Measurements from ENCODE around the gene ARID5B.

The ARID5B gene

GRCh38 chr10:61959814-61960213, 58.3 kb downstream of the ARID5B start:
- Histone ChIP-seq H3K79me2 (ENCODE audit: control insufficient read depth, insufficient read depth, low read length, unreplicated experiment) (no peaks in the 10 kb centered on the region), H3K27ac (ENCODE audit: low read depth, low read length) (no peak overlapping the region), H3K36me3 (ENCODE audit: insufficient read depth, low read length) (no peaks in the 10 kb centered on the region; the same call in 1 of the 2 replicates), H3K4me3 (ENCODE audit: low read depth, low read length) (no peak overlapping the region), H3K27me3 (ENCODE audit: insufficient read depth, low read length) (no peaks in the 10 kb centered on the region), H3K4me1 (ENCODE audit: control insufficient read depth, insufficient read depth, low read length, unreplicated experiment) (peaks cover 3% of the 10 kb centered on the region), H2AFZ (ENCODE audit: low read length, unreplicated experiment) (no peak overlapping the region)

- H3K4me3 ChIP-seq (ENCODE audit: low read depth, low read length): no peak overlapping the region
- no peak overlapping the region for H2AFZ ChIP-seq (ENCODE audit: low read length, unreplicated experiment)
- H3K79me2 ChIP-seq (ENCODE audit: control insufficient read depth, insufficient read depth, low read length, unreplicated experiment): no peaks in the 10 kb centered on the region
- H3K4me1 ChIP-seq (ENCODE audit: control insufficient read depth, insufficient read depth, low read length, unreplicated experiment): peaks cover 3% of the 10 kb centered on the region
- H3K27me3 ChIP-seq (ENCODE audit: insufficient read depth, low read length): no peaks in the 10 kb centered on the region
- no peak overlapping the region for H3K27ac ChIP-seq (ENCODE audit: low read depth, low read length)
- peaks cover under 1% of the 10 kb centered on the region; the same call in 1 of the 2 replicates for H3K36me3 ChIP-seq (ENCODE audit: insufficient read depth, low read length)
Measured at GRCh38 chr10:61960396-61961120, 59.1 kb downstream of the ARID5B start.

- H3K27ac ChIP-seq (ENCODE audit: low read depth, low read length): no peak overlapping the region
- H3K27me3 ChIP-seq (ENCODE audit: insufficient read depth, low read length): no peaks in the 10 kb centered on the region
- H3K79me2 ChIP-seq (ENCODE audit: control insufficient read depth, insufficient read depth, low read length, unreplicated experiment): no peaks in the 10 kb centered on the region
- no peak overlapping the region for H2AFZ ChIP-seq (ENCODE audit: low read length, unreplicated experiment)
- H3K4me1 ChIP-seq (ENCODE audit: control insufficient read depth, insufficient read depth, low read length, unreplicated experiment): peaks cover 3% of the 10 kb centered on the region
- no peak overlapping the region for H3K4me3 ChIP-seq (ENCODE audit: low read depth, low read length)
- H3K36me3 ChIP-seq (ENCODE audit: insufficient read depth, low read length): peaks cover 6% of the 10 kb centered on the region
Measured at GRCh38 chr10:61961278-61961677, 59.8 kb downstream of the ARID5B start.

GRCh38 chr10:61962971-61963370, 61.5 kb downstream of the ARID5B start:
- peaks cover 6% of the 10 kb centered on the region for H3K36me3 ChIP-seq (ENCODE audit: insufficient read depth, low read length)
- no peak overlapping the region for H3K4me3 ChIP-seq (ENCODE audit: low read depth, low read length)
- no peaks in the 10 kb centered on the region for H3K79me2 ChIP-seq (ENCODE audit: control insufficient read depth, insufficient read depth, low read length, unreplicated experiment)

GRCh38 chr10:61963669-61964058, 62.2 kb downstream of the ARID5B start:
- no peak overlapping the region for H3K27ac ChIP-seq (ENCODE audit: low read depth, low read length)
- no peaks in the 10 kb centered on the region for H3K79me2 ChIP-seq (ENCODE audit: control insufficient read depth, insufficient read depth, low read length, unreplicated experiment)
- no peaks in the 10 kb centered on the region for H3K27me3 ChIP-seq (ENCODE audit: insufficient read depth, low read length)
- peaks cover 6% of the 10 kb centered on the region for H3K36me3 ChIP-seq (ENCODE audit: insufficient read depth, low read length)
- peaks cover 3% of the 10 kb centered on the region for H3K4me1 ChIP-seq (ENCODE audit: control insufficient read depth, insufficient read depth, low read length, unreplicated experiment)
- no peak overlapping the region for H3K4me3 ChIP-seq (ENCODE audit: low read depth, low read length)
- no peak overlapping the region for H2AFZ ChIP-seq (ENCODE audit: low read length, unreplicated experiment)

More at GRCh38 chr10:61962971-61963370, 61.5 kb downstream of the ARID5B start:
- no peak overlapping the region for H3K27ac ChIP-seq (ENCODE audit: low read depth, low read length)
- peaks cover 3% of the 10 kb centered on the region for H3K4me1 ChIP-seq (ENCODE audit: control insufficient read depth, insufficient read depth, low read length, unreplicated experiment)
- no peaks in the 10 kb centered on the region for H3K27me3 ChIP-seq (ENCODE audit: insufficient read depth, low read length)
- no peak overlapping the region for H2AFZ ChIP-seq (ENCODE audit: low read length, unreplicated experiment)

- Histone ChIP-seq H3K79me2 (ENCODE audit: control insufficient read depth, insufficient read depth, low read length, unreplicated experiment) (no peaks in the 10 kb centered on the region), H2AFZ (ENCODE audit: low read length, unreplicated experiment) (no peak overlapping the region), H3K4me1 (ENCODE audit: control insufficient read depth, insufficient read depth, low read length, unreplicated experiment) (no peaks in the 10 kb centered on the region), H3K27me3 (ENCODE audit: insufficient read depth, low read length) (no peaks in the 10 kb centered on the region), H3K36me3 (ENCODE audit: insufficient read depth, low read length) (peaks cover 6% of the 10 kb centered on the region), H3K4me3 (ENCODE audit: low read depth, low read length) (no peak overlapping the region), H3K27ac (ENCODE audit: low read depth, low read length) (no peak overlapping the region)
Measured at GRCh38 chr10:61964059-61964709, 62.7 kb downstream of the ARID5B start.

- Histone ChIP-seq H3K79me2 (ENCODE audit: control insufficient read depth, insufficient read depth, low read length, unreplicated experiment) (no peaks in the 10 kb centered on the region), H3K4me3 (ENCODE audit: low read depth, low read length) (no peak overlapping the region), H3K36me3 (ENCODE audit: insufficient read depth, low read length) (peaks cover 6% of the 10 kb centered on the region), H2AFZ (ENCODE audit: low read length, unreplicated experiment) (no peak overlapping the region), H3K4me1 (ENCODE audit: control insufficient read depth, insufficient read depth, low read length, unreplicated experiment) (peaks cover 7% of the 10 kb centered on the region), H3K27me3 (ENCODE audit: insufficient read depth, low read length) (no peaks in the 10 kb centered on the region), H3K27ac (ENCODE audit: low read depth, low read length) (no peak overlapping the region)
Measured at GRCh38 chr10:61964949-61965702, 63.6 kb downstream of the ARID5B start.

- no peak overlapping the region for H2AFZ ChIP-seq (ENCODE audit: low read length, unreplicated experiment)
- no peaks in the 10 kb centered on the region for H3K79me2 ChIP-seq (ENCODE audit: control insufficient read depth, insufficient read depth, low read length, unreplicated experiment)
- no peak overlapping the region for H3K27ac ChIP-seq (ENCODE audit: low read depth, low read length)
- H3K36me3 ChIP-seq (ENCODE audit: insufficient read depth, low read length): peaks cover 6% of the 10 kb centered on the region
- H3K27me3 ChIP-seq (ENCODE audit: insufficient read depth, low read length): no peaks in the 10 kb centered on the region
- peaks cover 10% of the 10 kb centered on the region for H3K4me1 ChIP-seq (ENCODE audit: control insufficient read depth, insufficient read depth, low read length, unreplicated experiment)
- no peak overlapping the region for H3K4me3 ChIP-seq (ENCODE audit: low read depth, low read length)
Measured at GRCh38 chr10:61965703-61966395, 64.3 kb downstream of the ARID5B start.

GRCh38 chr10:61967298-61967697, 65.8 kb downstream of the ARID5B start:
- Histone ChIP-seq H3K4me1 (ENCODE audit: control insufficient read depth, insufficient read depth, low read length, unreplicated experiment) (peaks cover 14% of the 10 kb centered on the region), H3K36me3 (ENCODE audit: insufficient read depth, low read length) (peaks cover 6% of the 10 kb centered on the region), H3K79me2 (ENCODE audit: control insufficient read depth, insufficient read depth, low read length, unreplicated experiment) (no peaks in the 10 kb centered on the region), H3K27me3 (ENCODE audit: insufficient read depth, low read length) (no peaks in the 10 kb centered on the region), H3K27ac (ENCODE audit: low read depth, low read length) (no peak overlapping the region), H2AFZ (ENCODE audit: low read length, unreplicated experiment) (no peak overlapping the region), H3K4me3 (ENCODE audit: low read depth, low read length) (no peak overlapping the region)

GRCh38 chr10:61970182-61971002, 68.9 kb downstream of the ARID5B start:
- peak overlapping the region; percentile 56 for H3K27ac ChIP-seq (ENCODE audit: low read depth, low read length)
- H3K36me3 ChIP-seq (ENCODE audit: insufficient read depth, low read length): peaks cover 6% of the 10 kb centered on the region
- no peaks in the 10 kb centered on the region for H3K79me2 ChIP-seq (ENCODE audit: control insufficient read depth, insufficient read depth, low read length, unreplicated experiment)
- H3K4me1 ChIP-seq (ENCODE audit: control insufficient read depth, insufficient read depth, low read length, unreplicated experiment): peaks cover 42% of the 10 kb centered on the region
- H2AFZ ChIP-seq (ENCODE audit: low read length, unreplicated experiment): peak overlapping the region; percentile 43
- H3K27me3 ChIP-seq (ENCODE audit: insufficient read depth, low read length): no peaks in the 10 kb centered on the region
- H3K4me3 ChIP-seq (ENCODE audit: low read depth, low read length): peak overlapping the region; percentile 48
